B cell (primary cell): Measurements from ENCODE around the gene PHB1. TPM values are rescaled to one million over a fixed set of nuclear protein-coding genes. Genes with fewer than 3 reads are reported as not detected.

Experiments
- ATAC-seq: fragments of 200-7000 bp; cut with Tn5 transposase; one replicate; pipeline ENCODE4 v1.10.0; 2021; ENCODE audit warnings: low read depth, mild to moderate bottlenecking, moderate number of reproducible peaks, moderate library complexity
- CTCF ChIA-PET: fragments of 350-600 bp; sonication (Branson Sonifier 250); formaldehyde crosslinking; loops from one replicate; lab custom pipeline; 2021; ENCODE audit warnings: antibody characterized with exemption, inconsistent platforms; lab: Charles Lee
- POLR2A ChIA-PET: fragments of 350-600 bp; sonication (Branson Sonifier 250); formaldehyde crosslinking; loops from one replicate; lab custom pipeline; 2021; ENCODE audit warnings: antibody characterized with exemption; lab: Charles Lee
- DNase-seq: peaks from one replicate; pipeline ENCODE4 v3.0.0; 2013
- H2AFZ ChIP-seq: 2 replicates; pipeline ENCODE4 v1.6.1; 2012; ENCODE audit warnings: mild to moderate bottlenecking, low read depth, low read length; ENCODE audit not compliant: insufficient read depth, poor library complexity, severe bottlenecking
- H3K27ac ChIP-seq, 2 donors: 1 replicate in 1 of 2; 2 replicates in 1 of 2; pipeline ENCODE4 v1.5.1; 2012 to 2013; ENCODE audit warnings: low read length in 2 of 2, mild to moderate bottlenecking in 2 of 2, moderate library complexity in 1 of 2
- H3K27me3 ChIP-seq, 4 experiments: fragments of 200-600 bp in 1 of 4; sonication (generic) in 1 of 4; replicated peaks in 1 of 4; 1 replicate in 2 of 4; 2 replicates in 2 of 4; pipeline versions ENCODE4 v1.6.1 to v1.7.0; 2013 to 2016; ENCODE audit warnings: low read length in 3 of 4, mild to moderate bottlenecking in 2 of 4, mixed read lengths in 1 of 4, moderate library complexity in 1 of 4; ENCODE audit not compliant: insufficient read depth in 4 of 4, control insufficient read depth in 3 of 4; ENCODE audit errors: control extremely low read depth in 1 of 4
- H3K36me3 ChIP-seq, 2 experiments: replicated peaks in 1 of 2; 1 replicate in 1 of 2; 2 replicates in 1 of 2; pipeline versions ENCODE4 v1.6.1 to v1.7.1; 2013; ENCODE audit warnings: low read length in 1 of 2; ENCODE audit not compliant: insufficient read depth in 2 of 2, control insufficient read depth in 1 of 2; ENCODE audit errors: control extremely low read depth in 1 of 2, extremely low read depth in 1 of 2
- H3K4me1 ChIP-seq, 2 donors: fragments of 200-600 bp in 1 of 2; sonication (generic) in 1 of 2; 1 replicate in 1 of 2; 2 replicates in 1 of 2; pipeline versions ENCODE4 v1.5.1 to v1.6.1; 2013 to 2017; ENCODE audit warnings: low read length in 2 of 2; ENCODE audit not compliant: control insufficient read depth in 2 of 2, insufficient read depth in 2 of 2
- H3K4me2 ChIP-seq: replicated peaks from 2 replicates; pipeline ENCODE3; 2012; ENCODE audit warnings: mild to moderate bottlenecking, low read depth, low read length; ENCODE audit not compliant: poor library complexity, severe bottlenecking
- H3K4me3 ChIP-seq, 5 experiments: fragments of 200-600 bp in 1 of 5; sonication (generic) in 1 of 5; 1 replicate in 3 of 5; 2 replicates in 2 of 5; pipeline versions ENCODE4 v1.5.1 to v1.7.0; 2011 to 2016; ENCODE audit warnings: low read length in 4 of 5, mild to moderate bottlenecking in 4 of 5, low read depth in 2 of 5, control low read depth in 1 of 5, moderate library complexity in 1 of 5; ENCODE audit not compliant: insufficient read depth in 1 of 5; ENCODE audit errors: control extremely low read depth in 1 of 5, extremely low read depth in 1 of 5
- H3K79me2 ChIP-seq: fragments of 200-600 bp; sonication (generic); one replicate; pipeline ENCODE4 v1.6.0; 2016; ENCODE audit warnings: low read length; ENCODE audit not compliant: control insufficient read depth, insufficient read depth
- H3K9ac ChIP-seq: fragments of 200-600 bp; sonication (generic); 2 replicates; pipeline ENCODE4 v1.6.1; 2017; ENCODE audit warnings: mild to moderate bottlenecking, low read length, moderate library complexity
- H3K9me3 ChIP-seq, 3 donors: one replicate each; pipeline versions ENCODE4 v1.6.1 to v1.7.1; 2013; ENCODE audit warnings: low read length in 2 of 3; ENCODE audit not compliant: control insufficient read depth in 2 of 3, insufficient read depth in 1 of 3; ENCODE audit errors: control extremely low read depth in 1 of 3
- H4K20me1 ChIP-seq: 2 replicates; pipeline ENCODE4 v1.6.0; 2012; ENCODE audit warnings: mild to moderate bottlenecking, low read length; ENCODE audit not compliant: insufficient read depth, control insufficient read depth, poor library complexity, severe bottlenecking
- H3K27ac Mint-ChIP-seq: one replicate; pipeline ENCODE4 v1.8.0; 2021; ENCODE audit warnings: mixed read lengths
- H3K27me3 Mint-ChIP-seq: one replicate; pipeline ENCODE4 v1.8.0; 2021; ENCODE audit warnings: mixed read lengths
- H3K4me1 Mint-ChIP-seq: one replicate; pipeline ENCODE4 v1.8.0; 2021; ENCODE audit warnings: mixed read lengths
- H3K4me3 Mint-ChIP-seq: one replicate; pipeline ENCODE4 v1.8.0; 2021; ENCODE audit warnings: mixed read lengths
- H3K9me3 Mint-ChIP-seq: one replicate; pipeline ENCODE4 v1.8.0; 2022; ENCODE audit warnings: mixed read lengths; ENCODE audit not compliant: insufficient read depth
- CTCF ChIP-seq: fragments of 200-600 bp; IDR thresholded peaks from one replicate; pipeline ENCODE4 v1.8.0; 2022; ENCODE audit warnings: antibody characterized with exemption, mild to moderate bottlenecking
- EZH2 ChIP-seq: IDR thresholded peaks from 2 replicates; pipeline ENCODE4 v1.6.1; 2012; ENCODE audit warnings: borderline replicate concordance, low read depth, mild to moderate bottlenecking, moderate library complexity, low read length; ENCODE audit not compliant: insufficient read depth, poor library complexity, severe bottlenecking
- WGBS: methylation state at CpG from one replicate; pipeline ENCODE4 v1.1.5; 2013; ENCODE audit warnings: missing lambda C conversion rate; ENCODE audit not compliant: insufficient coverage; 5-methylcytosine and 5-hydroxymethylcytosine counted together
- intact Hi-C: fragments of 100-400 bp; cut with micrococcal nuclease; formaldehyde crosslinking; loops from one replicate; pipeline ENCODE4 v1.10.0; 2022
- polyA plus RNA-seq: library from polyadenylated mRNA; depleted of rRNA; stranded (reverse); fragments of >200 nt; gene quantifications from 2 replicates; pipeline ENCODE4 v1.2.3, GENCODE V29; 2012
- total RNA-seq, 2 donors: library from RNA; stranded (reverse); fragments of 120-200 nt in 1 of 2; gene quantifications; 1 replicate in 1 of 2; 2 replicates in 1 of 2; pipeline versions ENCODE4 v1.2.3 to v1.2.4, GENCODE V29; 2013 to 2022

Gene PHB1
- total and polyA plus RNA-seq, 2 donors (not counting 1 experiment from before 2014, with no cell fraction given): 45.5 to 72.3 TPM

GRCh38 chr17:49439673-49440571 lies 25.2 kb upstream of the PHB1 start:
- ChIA-PET POLR2A (interaction anchor here (0.5 kb wide), 1 partner anchor 502 kb away, joined by 3 read pairs; no protein-coding TSS in a partner anchor), CTCF (interaction anchor here (1.1 to 2.2 kb wide), 2 partner anchors 14 to 117 kb away, joined by 3 to 9 read pairs; no protein-coding TSS in a partner anchor)
- 84% methylated on average over 4 of the region's 9 CpGs for WGBS
- H3K9ac ChIP-seq: no peak overlapping the region
- intact Hi-C loops: no loop called here
- H3K27me3 Mint-ChIP-seq: peaks cover 58% of the 10 kb centered on the region
- H3K4me2 ChIP-seq: peak overlapping the region; percentile 58
- ATAC-seq (no peak), DNase-seq (no peak)
- H3K9me3 Mint-ChIP-seq: no peaks in the 10 kb centered on the region
- peaks cover 10 to 11% of the 10 kb centered on the region in 2 donors for H3K4me1 ChIP-seq
- H3K9me3 ChIP-seq: peaks cover 0 to 4% (median 0%) of the 10 kb centered on the region in 3 donors
- peak overlapping the region; percentile 61 for H3K4me3 Mint-ChIP-seq
- TF ChIP-seq CTCF (no peak), EZH2 (no peak)
- H4K20me1 ChIP-seq: no peaks in the 10 kb centered on the region
- H3K4me1 Mint-ChIP-seq: peaks cover 12% of the 10 kb centered on the region
- no peak overlapping the region for H3K4me3 ChIP-seq
- no peak overlapping the region for H3K27ac Mint-ChIP-seq
- no peak overlapping the region for H2AFZ ChIP-seq
- no peaks in the 10 kb centered on the region for H3K79me2 ChIP-seq
- H3K36me3 ChIP-seq: no peaks in the 10 kb centered on the region
- H3K27me3 ChIP-seq: peaks cover 0 to 42% (median 5%) of the 10 kb centered on the region in 4 experiments
- no peak overlapping the region for H3K27ac ChIP-seq

- H3K36me3 ChIP-seq: no peaks in the 10 kb centered on the region
- peaks cover 0 to 4% (median 0%) of the 10 kb centered on the region in 3 donors for H3K9me3 ChIP-seq
- ChIA-PET CTCF (interaction anchor here (1.1 to 2.2 kb wide), 2 partner anchors 14 to 118 kb away, joined by 3 to 9 read pairs; no protein-coding TSS in a partner anchor), POLR2A (interaction anchor here (0.5 kb wide), 1 partner anchor 503 kb away, joined by 3 read pairs; no protein-coding TSS in a partner anchor)
- ATAC-seq: no peak
- H3K4me3 ChIP-seq: no peak overlapping the region
- Mint-ChIP-seq H3K27ac (no peak overlapping the region), H3K9me3 (no peaks in the 10 kb centered on the region), H3K4me3 (peak overlapping the region; percentile 61), H3K27me3 (peaks cover 58% of the 10 kb centered on the region), H3K4me1 (peaks cover 12% of the 10 kb centered on the region)
- no peak for DNase-seq
- 96% methylated on average over 3 of the region's 3 CpGs for WGBS
- no peaks in the 10 kb centered on the region for H3K79me2 ChIP-seq
- peaks cover 10 to 11% of the 10 kb centered on the region in 2 donors for H3K4me1 ChIP-seq
- peak overlapping the region; percentile 58 for H3K4me2 ChIP-seq
- peaks cover 0 to 42% (median 5%) of the 10 kb centered on the region in 4 experiments for H3K27me3 ChIP-seq
- intact Hi-C loops: no loop called here
- no peaks in the 10 kb centered on the region for H4K20me1 ChIP-seq
- peak overlapping the region; percentile 50 for H2AFZ ChIP-seq
- TF ChIP-seq CTCF (no peak), EZH2 (no peak)
- H3K27ac ChIP-seq: no peak overlapping the region
- no peak overlapping the region for H3K9ac ChIP-seq
Observed at GRCh38 chr17:49439305-49439672, 24.6 kb upstream of the PHB1 start.
